ENCODE measurements around the gene FRMD3.

DNA sequence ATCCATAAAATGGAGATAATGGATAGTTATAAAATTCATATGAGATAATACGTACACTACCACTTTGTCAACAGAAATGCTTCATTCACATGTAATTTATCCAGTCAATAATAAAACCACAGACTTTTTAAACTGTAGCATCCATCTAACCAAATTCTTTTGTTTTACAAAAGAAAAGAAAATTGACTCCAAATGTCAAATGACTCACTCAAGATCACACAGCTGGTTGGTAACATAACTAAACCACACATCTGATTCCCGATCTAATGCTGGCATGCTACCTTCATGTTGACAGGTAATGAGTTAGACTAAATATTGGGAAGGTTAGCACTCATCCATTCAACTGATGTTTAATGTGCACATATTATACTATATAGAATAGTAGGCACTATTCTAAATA, 4.9 kb downstream of the FRMD3 start:
- TF ChIP-seq, protein P1, sequence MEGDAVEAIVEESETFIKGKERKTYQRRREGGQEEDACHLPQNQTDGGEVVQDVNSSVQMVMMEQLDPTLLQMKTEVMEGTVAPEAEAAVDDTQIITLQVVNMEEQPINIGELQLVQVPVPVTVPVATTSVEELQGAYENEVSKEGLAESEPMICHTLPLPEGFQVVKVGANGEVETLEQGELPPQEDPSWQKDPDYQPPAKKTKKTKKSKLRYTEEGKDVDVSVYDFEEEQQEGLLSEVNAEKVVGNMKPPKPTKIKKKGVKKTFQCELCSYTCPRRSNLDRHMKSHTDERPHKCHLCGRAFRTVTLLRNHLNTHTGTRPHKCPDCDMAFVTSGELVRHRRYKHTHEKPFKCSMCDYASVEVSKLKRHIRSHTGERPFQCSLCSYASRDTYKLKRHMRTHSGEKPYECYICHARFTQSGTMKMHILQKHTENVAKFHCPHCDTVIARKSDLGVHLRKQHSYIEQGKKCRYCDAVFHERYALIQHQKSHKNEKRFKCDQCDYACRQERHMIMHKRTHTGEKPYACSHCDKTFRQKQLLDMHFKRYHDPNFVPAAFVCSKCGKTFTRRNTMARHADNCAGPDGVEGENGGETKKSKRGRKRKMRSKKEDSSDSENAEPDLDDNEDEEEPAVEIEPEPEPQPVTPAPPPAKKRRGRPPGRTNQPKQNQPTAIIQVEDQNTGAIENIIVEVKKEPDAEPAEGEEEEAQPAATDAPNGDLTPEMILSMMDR (IDR thresholded peaks at IDR 0.05): no peak
- no peak for TF ChIP-seq POLR2A (IDR thresholded peaks at IDR 0.05)
